ENCODE data around the gene PDGFD. TPM values are rescaled to one million over a fixed set of nuclear protein-coding genes. Genes with fewer than 3 reads are reported as not detected.

Gene PDGFD
- total RNA-seq (0.71 and 1.0 TPM in 2 replicates), polyA plus RNA-seq (0.07 and 0.20 TPM in 2 replicates), polyA minus RNA-seq (0.50 and 0.77 TPM in 2 replicates)
- total RNA-seq (2013): 0.91 TPM

- Mint-ChIP-seq H3K4me1 (peaks cover 19% of the 10 kb centered on the region), H3K4me3 (peak within 1 kb of the TSS; percentile 88), H3K9me3 (ENCODE audit: insufficient read depth) (no peaks in the 10 kb centered on the region), H3K27me3 (peaks cover 10% of the 10 kb centered on the region), H3K27ac (peak within 1 kb of the TSS; percentile 78)
- 1% methylated on average over 36 of the region's 37 CpGs for WGBS (ENCODE audit: insufficient coverage)
- ChIA-PET POLR2A (no interaction called here), CTCF (interaction anchor here (1.3 to 2.6 kb wide), 3 partner anchors 11 to 544 kb away, joined by 3 to 8 read pairs (median 3); no protein-coding TSS in a partner anchor)
- no peak within 1 kb of the TSS for H3K27ac ChIP-seq (ENCODE audit: low read length in 2 of 2)
- TF ChIP-seq CTCF (IDR thresholded peaks at IDR 0.05) (no peak), EZH2 (IDR thresholded peaks at IDR 0.05; ENCODE audit: borderline replicate concordance, insufficient read depth, low read depth, low read length, poor library complexity, severe bottlenecking) (no peak)
- peak; percentile 88 for ATAC-seq (ENCODE audit: low read depth)
- peak; percentile 66 for DNase-seq
- peak within 1 kb of the TSS; percentile 68 for H3K4me2 ChIP-seq (replicated peaks; ENCODE audit: low read depth, low read length, poor library complexity, severe bottlenecking)
- H3K4me1 ChIP-seq (ENCODE audit: control insufficient read depth in 2 of 2, insufficient read depth in 2 of 2, low read length in 2 of 2): peaks cover 10 to 14% of the 10 kb centered on the region in 2 donors
- no peaks in the 10 kb centered on the region for H4K20me1 ChIP-seq (ENCODE audit: control insufficient read depth, insufficient read depth, low read length, poor library complexity, severe bottlenecking)
- H2AFZ ChIP-seq (ENCODE audit: insufficient read depth, low read depth, low read length, poor library complexity, severe bottlenecking): peak within 1 kb of the TSS; percentile 47
- peaks cover 0 to 2% (median 0%) of the 10 kb centered on the region in 3 donors for H3K9me3 ChIP-seq (ENCODE audit: control extremely low read depth in 1 of 3, control insufficient read depth in 2 of 3, insufficient read depth in 1 of 3, low read length in 2 of 3)
- peak within 1 kb of the TSS; percentile 3 to 50 (median 26) for H3K4me3 ChIP-seq (ENCODE audit: control extremely low read depth in 1 of 5, extremely low read depth in 1 of 5, insufficient read depth in 1 of 5, low read depth in 2 of 5, low read length in 4 of 5)
- peak within 1 kb of the TSS; percentile 48 for H3K9ac ChIP-seq (ENCODE audit: low read length)
- peaks cover 0 to 11% (median 6%) of the 10 kb centered on the region in 4 experiments for H3K27me3 ChIP-seq (replicated peaks in 1 of 4; ENCODE audit: control extremely low read depth in 1 of 4, control insufficient read depth in 3 of 4, insufficient read depth in 4 of 4, low read length in 3 of 4)
- intact Hi-C loops (cut with micrococcal nuclease): no loop called here
- H3K79me2 ChIP-seq (ENCODE audit: control insufficient read depth, insufficient read depth, low read length): no peaks in the 10 kb centered on the region
- H3K36me3 ChIP-seq (replicated peaks in 1 of 2; ENCODE audit: control extremely low read depth in 1 of 2, control insufficient read depth in 1 of 2, extremely low read depth in 1 of 2, insufficient read depth in 2 of 2, low read length in 1 of 2): no peaks in the 10 kb centered on the region
Measured at GRCh38 chr11:104164028-104164520, at the start of gene PDGFD. TSS of gene PDGFD (minus strand) at chr11:104164147.

DNA sequence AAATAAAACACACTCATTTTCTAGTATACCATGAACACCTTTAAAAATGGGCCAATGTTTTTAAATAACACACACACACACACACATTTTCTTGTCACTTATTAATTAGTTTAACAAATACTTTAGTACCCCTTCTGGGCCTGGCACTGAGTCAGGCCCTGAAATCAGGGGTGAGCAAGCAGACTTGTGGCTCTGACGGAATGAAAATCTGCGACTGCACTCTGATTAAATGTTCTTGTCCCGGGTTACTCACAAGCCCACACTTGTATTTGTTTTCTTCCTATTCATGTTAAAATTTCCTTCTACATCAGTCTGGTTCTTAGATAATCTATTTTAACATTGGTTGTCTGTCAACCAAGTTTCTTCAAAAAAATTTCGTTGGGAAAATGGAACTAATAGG lies 43.0 kb upstream of the PDGFD start:
- Histone ChIP-seq H2AFZ (ENCODE audit: insufficient read depth, low read depth, low read length, poor library complexity, severe bottlenecking) (no peak overlapping the region), H3K27ac (ENCODE audit: low read length in 2 of 2) (no peak overlapping the region), H3K4me3 (ENCODE audit: control extremely low read depth in 1 of 5, extremely low read depth in 1 of 5, insufficient read depth in 1 of 5, low read depth in 2 of 5, low read length in 4 of 5) (no peak overlapping the region), H3K9ac (ENCODE audit: low read length) (no peak overlapping the region), H3K4me2 (replicated peaks; ENCODE audit: low read depth, low read length, poor library complexity, severe bottlenecking) (no peak overlapping the region), H3K4me1 (ENCODE audit: control insufficient read depth in 2 of 2, insufficient read depth in 2 of 2, low read length in 2 of 2) (no peaks in the 10 kb centered on the region), H3K79me2 (ENCODE audit: control insufficient read depth, insufficient read depth, low read length) (no peaks in the 10 kb centered on the region), H3K9me3 (ENCODE audit: control extremely low read depth in 1 of 3, control insufficient read depth in 2 of 3, insufficient read depth in 1 of 3, low read length in 2 of 3) (no peaks in the 10 kb centered on the region), H4K20me1 (ENCODE audit: control insufficient read depth, insufficient read depth, low read length, poor library complexity, severe bottlenecking) (no peaks in the 10 kb centered on the region), H3K27me3 (replicated peaks in 1 of 4; ENCODE audit: control extremely low read depth in 1 of 4, control insufficient read depth in 3 of 4, insufficient read depth in 4 of 4, low read length in 3 of 4) (no peaks in the 10 kb centered on the region), H3K36me3 (replicated peaks in 1 of 2; ENCODE audit: control extremely low read depth in 1 of 2, control insufficient read depth in 1 of 2, extremely low read depth in 1 of 2, insufficient read depth in 2 of 2, low read length in 1 of 2) (no peaks in the 10 kb centered on the region)
- WGBS (ENCODE audit: insufficient coverage): 100% methylated on average over 1 of the region's 4 CpGs
- Mint-ChIP-seq H3K4me3 (no peak overlapping the region), H3K9me3 (ENCODE audit: insufficient read depth) (no peaks in the 10 kb centered on the region), H3K4me1 (no peaks in the 10 kb centered on the region), H3K27ac (no peak overlapping the region), H3K27me3 (no peaks in the 10 kb centered on the region)
- no peak for TF ChIP-seq CTCF (IDR thresholded peaks at IDR 0.05)
- no peak for TF ChIP-seq EZH2 (IDR thresholded peaks at IDR 0.05; ENCODE audit: borderline replicate concordance, insufficient read depth, low read depth, low read length, poor library complexity, severe bottlenecking)
- POLR2A ChIA-PET: no interaction called here
- intact Hi-C loops (cut with micrococcal nuclease): no loop called here
- CTCF ChIA-PET: no interaction called here
- DNase-seq (no peak), ATAC-seq (ENCODE audit: low read depth) (no peak)

Data from B cell (primary cell).